ENCODE results near the gene ANKRD13A. TPM values are rescaled to one million over a fixed set of nuclear protein-coding genes. Genes with fewer than 3 reads are reported as not detected.

The ANKRD13A gene
- 10 to 100 TPM; 16.0 to 80.6 (median 24.4) TPM for total RNA-seq
- 10 to 100 TPM in 1 of 2 donors, 1 to 10 TPM in 1; 8.4 to 47.4 TPM for polyA plus RNA-seq
- long read RNA-seq, donor 1, full-length matches to known transcripts, result 3 of 29 reads
- long read RNA-seq, donor 1, partial matches to known transcripts, result 23 of 29 reads
- long read RNA-seq, donor 1, other reads (novel, unspliced or antisense), result 3 of 29 reads
- long read RNA-seq, donor 2, full-length matches to known transcripts, result 2 of 27 reads
- long read RNA-seq, donor 2, partial matches to known transcripts, result 4 of 27 reads
- long read RNA-seq, donor 2, other reads (novel, unspliced or antisense), result 21 of 27 reads
- long read RNA-seq, donor 3, full-length matches to known transcripts, result 35 of 143 reads
- long read RNA-seq, donor 3, partial matches to known transcripts, result 9 of 143 reads
- long read RNA-seq, donor 3, other reads (novel, unspliced or antisense), result 99 of 143 reads

DNA sequence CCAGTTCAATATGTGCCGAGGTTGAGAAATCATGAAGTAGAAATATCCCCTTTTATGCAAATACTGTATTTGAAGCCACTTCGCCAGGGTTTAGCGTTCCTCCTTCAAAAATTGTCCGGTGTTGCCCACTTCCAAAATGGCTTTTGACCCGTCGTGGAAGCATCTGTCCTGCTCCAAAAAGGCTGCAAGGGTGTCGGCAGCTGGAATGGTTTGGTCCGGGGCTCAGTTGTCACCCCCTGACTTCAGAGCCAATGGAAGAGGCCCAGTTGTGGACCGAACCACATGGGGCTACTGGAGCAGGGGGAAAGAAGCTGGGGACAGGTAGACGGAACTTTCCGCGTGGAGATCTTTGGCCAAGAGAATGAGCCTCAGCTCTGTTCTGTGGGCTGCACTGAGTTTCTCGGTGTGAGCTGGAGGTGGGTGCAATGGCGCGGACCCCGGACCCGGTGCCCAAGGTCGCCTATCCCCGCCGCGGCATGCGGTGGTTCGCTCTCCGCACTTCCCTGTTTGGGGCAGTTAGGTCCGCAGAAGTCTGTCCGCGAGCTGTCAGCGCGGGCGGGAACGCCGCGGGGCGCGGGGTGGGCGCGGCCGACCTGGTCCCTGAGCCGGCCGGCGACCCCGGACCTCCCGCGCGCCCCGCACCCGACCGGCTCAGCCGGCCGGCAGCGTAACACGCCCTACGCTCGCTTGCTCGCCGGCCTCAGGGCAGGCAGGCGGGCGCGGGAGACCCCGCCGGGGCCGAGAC, at the start of gene ANKRD13A:
Gene ANKRD13A, plus strand, starts transcription at position 527 of the 745 bp plus-strand sequence. CDS start 259 bp downstream, outside the sequence.
- WGBS, 4 donors, result 1% methylated on average over 17 to 62 of the region's 62 CpGs
- ATAC-seq, result peak; percentile 84 to 94 (median 90)

DNA sequence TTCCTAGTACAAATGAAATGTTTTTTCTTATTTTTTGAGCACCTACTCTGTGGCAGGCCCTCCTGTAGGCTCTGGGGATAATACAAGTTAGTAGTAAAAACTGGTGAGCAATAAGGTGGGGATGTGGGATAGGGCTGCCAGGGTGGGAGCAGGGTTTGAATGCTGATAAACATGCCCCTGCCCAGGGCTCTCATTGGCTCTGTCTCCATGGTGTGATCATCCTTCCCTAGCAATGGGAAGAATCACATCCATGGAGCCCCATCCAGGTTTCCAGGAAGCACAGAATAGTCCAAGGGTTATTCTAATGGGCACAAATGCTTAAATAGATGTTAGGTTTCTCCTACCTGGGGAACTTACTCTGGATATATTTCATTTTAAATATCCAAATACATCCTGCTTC, 48.6 kb upstream of the ANKRD13A start:
- intact Hi-C loops (cut with DNase I), result no loop called here
- ATAC-seq, result no peak

More for the DNA sequence above, at the start of gene ANKRD13A:
- H3K4me3 ChIP-seq, result peak within 1 kb of the TSS; percentile 80 to 99 (median 90)
- H3K36me3 ChIP-seq, result peaks cover 0 to 13% (median 0%) of the 10 kb centered on the region in 9 donors
- peak within 1 kb of the TSS; percentile 70 to 95 (median 90) for H3K27ac ChIP-seq
- peaks cover 0 to 60% (median 26%) of the 10 kb centered on the region in 12 donors for H3K4me1 ChIP-seq
- no peaks in the 10 kb centered on the region for H3K27me3 ChIP-seq
- TF ChIP-seq, protein P1, sequence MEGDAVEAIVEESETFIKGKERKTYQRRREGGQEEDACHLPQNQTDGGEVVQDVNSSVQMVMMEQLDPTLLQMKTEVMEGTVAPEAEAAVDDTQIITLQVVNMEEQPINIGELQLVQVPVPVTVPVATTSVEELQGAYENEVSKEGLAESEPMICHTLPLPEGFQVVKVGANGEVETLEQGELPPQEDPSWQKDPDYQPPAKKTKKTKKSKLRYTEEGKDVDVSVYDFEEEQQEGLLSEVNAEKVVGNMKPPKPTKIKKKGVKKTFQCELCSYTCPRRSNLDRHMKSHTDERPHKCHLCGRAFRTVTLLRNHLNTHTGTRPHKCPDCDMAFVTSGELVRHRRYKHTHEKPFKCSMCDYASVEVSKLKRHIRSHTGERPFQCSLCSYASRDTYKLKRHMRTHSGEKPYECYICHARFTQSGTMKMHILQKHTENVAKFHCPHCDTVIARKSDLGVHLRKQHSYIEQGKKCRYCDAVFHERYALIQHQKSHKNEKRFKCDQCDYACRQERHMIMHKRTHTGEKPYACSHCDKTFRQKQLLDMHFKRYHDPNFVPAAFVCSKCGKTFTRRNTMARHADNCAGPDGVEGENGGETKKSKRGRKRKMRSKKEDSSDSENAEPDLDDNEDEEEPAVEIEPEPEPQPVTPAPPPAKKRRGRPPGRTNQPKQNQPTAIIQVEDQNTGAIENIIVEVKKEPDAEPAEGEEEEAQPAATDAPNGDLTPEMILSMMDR (IDR thresholded peaks at IDR 0.05), result no peak
- peak in 1 of 2 donors; percentile 77 for TF ChIP-seq POLR2A (IDR thresholded peaks at IDR 0.05)
- peak; percentile 93 to 94 (median 93) for DNase-seq
- H3K9me3 ChIP-seq, result no peaks in the 10 kb centered on the region
- intact Hi-C loops (cut with DNase I), result loop anchor here in 4 of 10 donors (5.0 kb wide), 3 partner anchors 37 to 52 kb away; partner anchors contain the start of gene C12orf76 (in 1 of the 4)

DNA sequence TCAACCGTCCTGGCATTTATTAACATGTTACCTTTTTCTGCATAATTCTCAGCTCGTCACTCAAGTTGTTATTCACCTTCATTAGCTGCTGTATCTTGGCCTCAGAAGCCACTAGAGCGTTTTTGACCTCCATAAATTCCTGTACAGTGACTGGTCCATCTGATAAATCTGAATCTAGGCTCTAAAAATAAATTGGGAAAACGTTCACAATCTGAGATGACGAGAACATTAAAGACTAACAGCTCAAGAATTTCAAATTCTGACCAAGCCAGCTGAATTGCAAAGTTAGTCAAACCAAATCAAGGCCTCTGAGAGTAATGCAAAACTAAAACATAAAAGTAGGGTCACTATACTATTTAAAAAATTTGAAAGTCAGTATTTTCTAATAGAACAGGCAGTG, 48.1 kb upstream of the ANKRD13A start:
- H3K27ac ChIP-seq, result peak overlapping the region in 11 of 12 donors; percentile 52 to 84 (median 77)
- peaks cover 0 to 73% (median 60%) of the 10 kb centered on the region in 12 donors for H3K4me1 ChIP-seq
- no peaks in the 10 kb centered on the region for H3K9me3 ChIP-seq
- no peak for ATAC-seq
- H3K4me3 ChIP-seq, result no peak overlapping the region
- intact Hi-C loops (cut with DNase I), result no loop called here
- H3K27me3 ChIP-seq, result no peaks in the 10 kb centered on the region
- peaks cover 0 to 99% (median 87%) of the 10 kb centered on the region in 9 donors for H3K36me3 ChIP-seq
- DNase-seq, result no peak
- 49 to 55% (median 53%) methylated on average over 5 of the region's 5 CpGs for WGBS, 4 donors
- TF ChIP-seq, protein P1 (IDR thresholded peaks at IDR 0.05), result no peak
- no peak for TF ChIP-seq POLR2A (IDR thresholded peaks at IDR 0.05)

More for the DNA sequence above, 48.6 kb upstream of the ANKRD13A start:
- H3K27ac ChIP-seq, result peak overlapping the region in 11 of 12 donors; percentile 52 to 84 (median 77)
- no peaks in the 10 kb centered on the region for H3K27me3 ChIP-seq
- peaks cover 0 to 97% (median 82%) of the 10 kb centered on the region in 9 donors for H3K36me3 ChIP-seq
- no peak for DNase-seq
- no peak for TF ChIP-seq POLR2A (IDR thresholded peaks at IDR 0.05)
- TF ChIP-seq, protein P1 (IDR thresholded peaks at IDR 0.05), result no peak
- no peak overlapping the region for H3K4me3 ChIP-seq
- peaks cover 0 to 77% (median 60%) of the 10 kb centered on the region in 12 donors for H3K4me1 ChIP-seq
- no peaks in the 10 kb centered on the region for H3K9me3 ChIP-seq
